HG03354 (cell line): ENCODE data around the gene POU2AF1.

ENCODE experiments used
- ATAC-seq: cut with Tn5 transposase; IDR thresholded peaks from one replicate; pipeline ENCODE4 v1.9.1; 2021; ENCODE audit warnings: mild to moderate bottlenecking; ENCODE audit not compliant: unreplicated experiment, poor library complexity, severe bottlenecking

Gene POU2AF1

GRCh38 chr11:111352935-111353710 lies 26.0 kb downstream of the POU2AF1 start:
- ATAC-seq: no peak

GRCh38 chr11:111352231-111352746 lies 26.8 kb downstream of the POU2AF1 start:
- ATAC-seq: no peak

- ATAC-seq: no peak
Measured at GRCh38 chr11:111351374-111352055, 27.6 kb downstream of the POU2AF1 start.

- no peak for ATAC-seq
Measured at GRCh38 chr11:111350811-111351210, 28.3 kb downstream of the POU2AF1 start.

- ATAC-seq: peak; percentile 51
Measured at GRCh38 chr11:111349191-111349695, 29.8 kb downstream of the POU2AF1 start.

- no peak for ATAC-seq
Measured at GRCh38 chr11:111348147-111348546, 30.9 kb downstream of the POU2AF1 start.

- no peak for ATAC-seq
Measured at GRCh38 chr11:111347723-111348115, 31.4 kb downstream of the POU2AF1 start.

- ATAC-seq: no peak
Measured at GRCh38 chr11:111347002-111347722, 31.9 kb downstream of the POU2AF1 start.

- ATAC-seq: no peak
Measured at GRCh38 chr11:111344032-111344431, 35.0 kb downstream of the POU2AF1 start.

- ATAC-seq: no peak
Measured at GRCh38 chr11:111342329-111342728, 36.7 kb downstream of the POU2AF1 start.

GRCh38 chr11:111339758-111340388 lies 39.2 kb downstream of the POU2AF1 start:
- ATAC-seq: no peak

GRCh38 chr11:111336582-111337256 lies 42.4 kb downstream of the POU2AF1 start:
- ATAC-seq: no peak

- no peak for ATAC-seq
Measured at GRCh38 chr11:111336062-111336461, 43.0 kb downstream of the POU2AF1 start.

GRCh38 chr11:111335549-111335948 lies 43.5 kb downstream of the POU2AF1 start:
- no peak for ATAC-seq

- no peak for ATAC-seq
Measured at GRCh38 chr11:111334532-111335502, 44.3 kb downstream of the POU2AF1 start.

- no peak for ATAC-seq
Measured at GRCh38 chr11:111331711-111332479, 47.2 kb downstream of the POU2AF1 start.

GRCh38 chr11:111330234-111330893 lies 48.7 kb downstream of the POU2AF1 start:
- ATAC-seq: no peak
